ENCODE measurements around the gene TTC27.
"Not testable (repeated sequence)": the region's sequence is repeated elsewhere in the genome, so short reads cannot be mapped to it uniquely, and the experiment has no call there.

The TTC27 gene

DNA sequence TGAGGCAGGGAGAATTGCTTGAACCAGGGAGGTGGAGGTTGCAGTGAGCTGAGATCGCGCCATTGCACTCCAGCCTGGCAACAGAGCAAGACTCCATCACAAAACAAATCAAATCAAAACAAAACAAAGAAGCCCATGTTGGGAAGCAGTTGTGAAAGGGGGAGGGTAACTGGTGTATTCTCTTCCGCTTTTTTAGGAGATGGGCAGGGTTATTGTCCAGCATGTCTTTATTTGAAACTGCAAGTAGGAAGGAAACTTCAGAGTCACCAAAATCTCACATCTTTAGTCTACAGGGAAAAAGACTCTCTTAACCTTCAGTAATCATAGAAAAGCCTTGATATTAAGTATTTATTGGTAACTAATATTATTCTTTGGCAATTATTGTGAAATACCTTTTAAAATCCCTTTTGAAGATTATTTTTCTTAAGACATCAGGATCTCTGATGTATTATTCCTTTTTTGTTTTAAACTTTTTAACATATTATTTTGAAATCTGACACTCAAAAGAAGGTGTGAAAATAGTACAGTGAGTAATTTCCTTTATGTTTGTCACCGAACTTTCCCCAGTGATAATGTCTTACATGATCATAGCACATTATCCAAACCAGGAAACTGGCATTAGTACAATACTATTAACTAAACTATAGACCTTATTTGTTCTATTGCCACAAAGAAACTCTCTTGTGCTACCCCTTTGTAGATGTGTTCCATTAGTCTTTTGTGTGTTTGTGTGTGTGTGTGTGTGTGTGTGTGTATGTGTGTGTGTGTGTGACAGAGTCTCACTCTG is 234.6 kb downstream of the TTC27 start:
- no peak for DNase-seq

DNA sequence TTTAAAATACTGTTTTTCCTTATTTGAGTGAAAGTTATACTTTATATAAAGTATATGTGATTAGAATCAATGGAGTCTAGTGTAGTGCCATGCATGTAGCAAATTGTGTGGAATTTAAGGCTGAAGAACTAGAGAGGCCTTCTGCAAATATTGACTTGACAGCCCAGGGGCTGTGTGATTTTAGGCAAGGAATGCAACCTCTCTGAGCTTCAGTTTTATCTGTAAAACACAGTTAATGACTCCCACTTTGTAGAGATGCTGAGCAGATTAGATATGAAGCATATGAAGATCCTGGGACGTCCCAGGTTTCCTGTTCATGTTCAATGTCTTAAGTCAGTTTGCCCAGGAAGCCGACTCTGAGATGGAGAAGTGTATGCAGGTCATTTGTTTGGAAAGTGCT is 235.5 kb downstream of the TTC27 start:
- no peak for DNase-seq

DNA sequence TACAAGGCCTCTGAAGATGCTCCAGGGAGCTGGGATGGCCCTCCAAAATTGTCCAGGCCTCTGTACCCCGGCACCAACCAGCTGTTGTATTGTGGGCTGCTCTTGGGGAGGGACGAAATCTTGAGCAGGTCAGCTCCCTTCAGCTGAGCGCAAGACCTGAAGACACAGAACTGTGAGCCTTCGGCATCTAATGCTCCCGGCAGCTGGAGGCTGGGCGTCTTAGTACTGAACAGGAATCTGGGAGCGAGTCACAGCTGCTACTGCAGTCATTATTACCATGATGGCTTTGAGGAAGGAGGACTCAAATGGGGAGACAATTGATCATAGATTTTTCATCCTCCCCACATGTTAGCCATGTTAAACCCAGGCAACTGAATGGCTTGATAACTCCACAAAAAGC is 236.0 kb downstream of the TTC27 start:
- no peak for DNase-seq

DNA sequence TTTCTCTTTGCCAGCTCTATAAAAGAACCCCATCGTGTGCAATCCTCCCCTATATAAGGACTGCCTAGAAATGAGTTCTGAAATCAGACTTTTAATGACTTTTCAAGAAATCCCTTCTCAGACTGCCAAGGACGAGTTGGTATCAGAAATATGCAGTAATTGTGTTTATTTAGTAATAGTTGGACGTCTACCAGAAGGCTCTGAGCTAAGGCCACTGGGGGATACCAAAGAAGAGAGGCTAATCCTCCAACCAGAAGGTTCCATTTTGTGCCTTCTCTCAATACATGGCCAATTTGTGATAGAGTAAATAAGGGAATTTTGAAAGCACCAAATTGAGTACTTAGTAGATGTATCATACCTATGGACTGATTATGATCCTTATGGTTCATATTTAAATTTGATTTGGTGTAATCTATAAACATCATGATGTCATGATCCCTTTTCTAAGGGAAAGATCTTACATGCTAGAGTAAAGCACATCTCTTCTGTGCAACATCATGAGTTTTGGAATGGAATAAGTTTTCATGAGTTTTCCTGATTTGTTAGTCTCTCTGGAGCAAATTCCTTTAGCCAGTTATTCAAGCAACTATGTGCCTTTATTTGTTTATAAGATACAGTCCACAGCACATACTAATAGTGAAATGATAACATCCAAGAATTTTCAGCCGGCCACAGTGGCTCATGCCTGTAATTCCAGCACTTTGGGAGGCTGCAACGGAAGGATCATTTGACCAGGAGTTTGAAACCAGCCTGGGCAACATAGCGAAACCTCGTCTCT is 236.7 kb downstream of the TTC27 start:
- no peak for DNase-seq

DNA sequence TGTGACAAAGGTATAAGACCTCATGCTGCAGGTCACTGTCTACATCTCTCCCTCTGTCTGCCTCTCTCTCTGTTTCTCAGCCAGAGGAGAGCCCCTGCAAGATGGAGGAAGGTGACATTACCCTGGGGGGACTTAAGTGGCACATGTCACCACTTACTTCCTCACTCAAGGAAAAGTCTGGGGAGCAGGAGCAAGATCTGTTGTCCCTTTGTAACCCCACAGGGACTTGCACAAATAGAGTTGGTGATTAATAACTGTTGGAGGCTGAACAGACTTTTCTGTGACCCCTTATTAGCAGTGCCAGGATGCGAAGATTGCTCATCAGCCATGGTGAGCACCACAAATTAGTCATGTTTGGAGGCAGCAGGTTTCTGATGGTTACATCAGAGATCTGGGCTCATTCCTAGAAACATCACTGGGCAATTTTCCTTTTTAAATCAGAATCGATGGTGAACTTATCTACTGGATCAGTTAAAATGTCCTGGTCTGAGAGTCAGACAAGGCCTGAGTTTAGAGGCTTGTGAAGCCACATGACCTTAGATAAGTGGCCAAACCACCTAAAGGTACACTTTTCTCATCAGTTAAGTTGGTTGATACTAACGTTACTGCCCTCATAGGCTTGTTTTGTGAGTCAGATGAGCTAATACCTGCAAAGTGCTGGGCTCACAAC is 237.7 kb downstream of the TTC27 start:
- no peak for DNase-seq

DNA sequence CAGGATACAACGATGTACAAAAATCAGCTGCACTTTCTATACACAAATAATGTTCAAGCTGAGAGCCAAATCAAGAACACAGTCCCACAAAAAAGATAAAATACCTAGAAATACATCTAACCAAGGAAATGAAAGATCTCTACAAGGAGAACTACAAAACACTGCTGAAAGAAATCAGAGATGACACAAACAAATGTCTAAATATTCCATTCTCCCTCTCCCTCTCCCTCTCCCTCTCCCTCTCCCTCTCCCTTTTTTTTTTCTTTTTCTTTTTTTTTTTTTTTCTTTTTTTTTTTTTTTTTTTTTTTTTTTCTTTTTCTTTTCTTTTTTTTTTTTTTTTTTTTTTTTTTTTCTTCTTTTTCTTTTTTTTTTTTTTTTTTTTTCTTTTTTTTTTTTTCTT is 238.6 kb downstream of the TTC27 start:
- DNase-seq = not testable (repeated sequence)
